Ovary (tissue), 3 donors: ENCODE data around the gene FNBP1L.

ENCODE experiments used
- CTCF ChIP-seq, 3 donors: fragments of 450-650 bp in 2 of 3; fragments of 200-600 bp in 1 of 3; IDR thresholded peaks; one replicate each; pipeline versions ENCODE4 v1.5.1 to v1.8.0; 2016 to 2022; ENCODE audit warnings: antibody characterized with exemption in 3 of 3, mild to moderate bottlenecking in 1 of 3
- POLR2A ChIP-seq: fragments of 450-650 bp; IDR thresholded peaks from one replicate; pipeline ENCODE4 v1.6.1; 2017; ENCODE audit warnings: antibody characterized with exemption, mild to moderate bottlenecking, moderate library complexity
- donor health status: DM: no; HTN: no; CAD: no.

- TF ChIP-seq CTCF (IDR thresholded peaks at IDR 0.05) = no peak
- no peak for TF ChIP-seq POLR2A
Measured at GRCh38 chr1:93525431-93525830, 77.5 kb downstream of the FNBP1L start.
